Liver (tissue), 3 donors: ENCODE measurements around the gene SLC22A3.

Experiments
- CTCF ChIP-seq: fragments of 150-350 bp; IDR thresholded peaks from 2 replicates; pipeline ENCODE4 v1.5.1; 2017; ENCODE audit warnings: improper control_type of control experiment, low read depth, low read length; ENCODE audit not compliant: missing input control
- EGR1 ChIP-seq, 2 donors: IDR thresholded peaks; 2 replicates each; pipeline ENCODE4 v1.6.1; 2016 to 2018; ENCODE audit warnings: antibody characterized with exemption in 2 of 2, low read depth in 2 of 2
- FOXA2 ChIP-seq: IDR thresholded peaks from 2 replicates; pipeline ENCODE4 v1.6.1; 2016; ENCODE audit warnings: antibody characterized with exemption
- HNF4G ChIP-seq: IDR thresholded peaks from 2 replicates; pipeline ENCODE4 v1.6.1; 2016; ENCODE audit warnings: antibody characterized with exemption
- JUND ChIP-seq, 2 donors: IDR thresholded peaks; 2 replicates each; pipeline ENCODE4 v1.6.1; 2016; ENCODE audit warnings: antibody characterized with exemption in 2 of 2
- MAX ChIP-seq: IDR thresholded peaks from 2 replicates; pipeline ENCODE4 v1.6.1; 2016; ENCODE audit warnings: antibody characterized with exemption
- RXRA ChIP-seq, 2 donors: IDR thresholded peaks; 2 replicates each; pipeline ENCODE4 v1.6.1; 2017 to 2018; ENCODE audit warnings: antibody characterized with exemption in 2 of 2, mild to moderate bottlenecking in 1 of 2
- SP1 ChIP-seq: IDR thresholded peaks from 2 replicates; pipeline ENCODE4 v1.6.1; 2018; ENCODE audit warnings: antibody characterized with exemption, mild to moderate bottlenecking
- TAF1 ChIP-seq: conservative IDR thresholded peaks from 2 replicates; pipeline ENCODE4 v1.6.1; 2016; ENCODE audit warnings: antibody characterized with exemption, mild to moderate bottlenecking
- donor health status: healthy.
- donor health status: healthy.

- TF ChIP-seq HNF4G: no peak
- TF ChIP-seq CTCF: no peak
- no peak for TF ChIP-seq FOXA2
- no peak for TF ChIP-seq EGR1 (IDR thresholded peaks at IDR 0.05; ENCODE audit: low read depth in 2 of 2)
- no peak for TF ChIP-seq SP1
- no peak for TF ChIP-seq MAX
- peak in 1 of 2 donors; percentile 36 for TF ChIP-seq RXRA (IDR thresholded peaks at IDR 0.05)
- no peak for TF ChIP-seq TAF1
- no peak for TF ChIP-seq JUND (IDR thresholded peaks at IDR 0.05)
Measured at GRCh38 chr6:160420253-160420968, 72.2 kb downstream of the SLC22A3 start.
